Neural cell (in vitro differentiated cells): Measurements from ENCODE around the gene PTGER1. TPM values are rescaled to one million over a fixed set of nuclear protein-coding genes. Genes with fewer than 3 reads are reported as not detected.

ENCODE experiments used
- H2AFZ ChIP-seq: fragments of 200-600, 300-800 bp; sonication (generic), shearing (Covaris generic); 2 replicates; pipeline ENCODE4 v1.6.0; 2014; ENCODE audit warnings: low read depth, mild to moderate bottlenecking, antibody characterized with exemption, low read length, moderate library complexity
- H3F3A ChIP-seq: fragments of 200-600 bp; shearing (Covaris generic); 2 replicates; pipeline ENCODE4 v1.6.1; 2016; ENCODE audit warnings: mild to moderate bottlenecking, moderate library complexity, mixed read lengths, antibody characterized with exemption, low read length; ENCODE audit not compliant: insufficient read depth, poor library complexity, severe bottlenecking
- H3K27ac ChIP-seq: fragments of 200-600, 300-800 bp; sonication (generic), shearing (Covaris generic); 2 replicates; pipeline ENCODE4 v1.5.1; 2014; ENCODE audit warnings: mild to moderate bottlenecking, low read length, moderate library complexity
- H3K27me3 ChIP-seq: fragments of 300-800, 200-600 bp; sonication (generic), shearing (Covaris generic); 2 replicates; pipeline ENCODE4 v1.6.0; 2014; ENCODE audit warnings: mild to moderate bottlenecking, low read depth, low read length, moderate library complexity; ENCODE audit not compliant: insufficient read depth
- H3K36me3 ChIP-seq: fragments of 300-800, 200-600 bp; sonication (generic), shearing (Covaris generic); 2 replicates; pipeline ENCODE4 v1.5.1; 2014; ENCODE audit warnings: mild to moderate bottlenecking, antibody characterized with exemption, low read length, moderate library complexity; ENCODE audit not compliant: insufficient read depth
- H3K4me2 ChIP-seq: fragments of 300-800, 200-600 bp; sonication (generic), shearing (Covaris generic); 2 replicates; pipeline ENCODE4 v1.6.0; 2014; ENCODE audit warnings: mild to moderate bottlenecking, low read length
- H3K4me3 ChIP-seq: fragments of 300-800, 200-600 bp; sonication (generic), shearing (Covaris generic); 2 replicates; pipeline ENCODE4 v1.5.1; 2014; ENCODE audit warnings: mild to moderate bottlenecking, low read length, moderate library complexity
- H3K79me2 ChIP-seq: fragments of 200-600 bp; shearing (Covaris generic); replicated peaks from 2 replicates; pipeline ENCODE4 v1.6.0; 2014; ENCODE audit warnings: mild to moderate bottlenecking, low read length, moderate library complexity; ENCODE audit not compliant: insufficient read depth
- H3K9ac ChIP-seq: fragments of 300-800, 200-600 bp; sonication (generic), shearing (Covaris generic); 2 replicates; pipeline ENCODE4 v1.6.1; 2016; ENCODE audit warnings: mild to moderate bottlenecking, low read length, mixed read lengths
- H3K9me2 ChIP-seq: fragments of 200-600 bp; shearing (Covaris generic); 2 replicates; pipeline ENCODE4 v1.6.1; 2016; ENCODE audit warnings: mild to moderate bottlenecking, low read length, mixed read lengths; ENCODE audit not compliant: insufficient read depth
- H3K9me3 ChIP-seq: fragments of 200-600, 300-800 bp; sonication (generic), shearing (Covaris generic); 2 replicates; pipeline ENCODE4 v1.6.1; 2016; ENCODE audit warnings: mild to moderate bottlenecking, mixed run types, low read length, moderate library complexity, mixed read lengths
- H4K20me1 ChIP-seq: fragments of 200-600 bp; shearing (Covaris generic); 2 replicates; pipeline ENCODE4 v1.6.1; 2016; ENCODE audit warnings: mild to moderate bottlenecking, mixed run types; ENCODE audit not compliant: insufficient read depth
- EP300 ChIP-seq: fragments of 450-650 bp; conservative IDR thresholded peaks from 2 replicates; pipeline ENCODE4 v1.6.1; 2014; ENCODE audit warnings: antibody characterized with exemption, mild to moderate bottlenecking, moderate library complexity; ENCODE audit not compliant: poor library complexity, severe bottlenecking
- MXI1 ChIP-seq: fragments of 450-650 bp; conservative IDR thresholded peaks from 2 replicates; pipeline ENCODE4 v1.6.1; 2014; ENCODE audit warnings: antibody characterized with exemption, mild to moderate bottlenecking; ENCODE audit not compliant: poor library complexity, severe bottlenecking
- POLR2AphosphoS5 ChIP-seq: IDR thresholded peaks from 2 replicates; pipeline ENCODE4 v1.6.1; 2012
- RAD21 ChIP-seq: fragments of 450-650 bp; conservative IDR thresholded peaks from 2 replicates; pipeline ENCODE4 v1.6.1; 2014; ENCODE audit warnings: antibody characterized with exemption, mild to moderate bottlenecking, moderate library complexity
- TAF1 ChIP-seq: IDR thresholded peaks from 2 replicates; pipeline ENCODE4 v1.6.1; 2012; ENCODE audit warnings: low read depth
- polyA plus RNA-seq: library from polyadenylated mRNA; depleted of rRNA; stranded (reverse); fragments of >200 nt; gene quantifications from 2 replicates; pipeline ENCODE4 v1.2.3, GENCODE V29; 2014
- TF ChIP-seq, protein P1 (sequence below): fragments of 450-650 bp; IDR thresholded peaks from 2 replicates; pipeline ENCODE4 v1.5.1; 2014; ENCODE audit warnings: antibody characterized with exemption, mild to moderate bottlenecking, moderate library complexity; ENCODE audit not compliant: poor library complexity, severe bottlenecking

Gene PTGER1
- polyA plus RNA-seq, 1 donor from 2014 or later: not detected

- Histone ChIP-seq H3K9me3 (no peaks in the 10 kb centered on the region), H3K9me2 (no peaks in the 10 kb centered on the region), H2AFZ (peak overlapping the region; percentile 49), H3K27ac (peak overlapping the region; percentile 57), H3K4me2 (peak overlapping the region; percentile 78), H4K20me1 (no peaks in the 10 kb centered on the region), H3K36me3 (no peaks in the 10 kb centered on the region), H3K27me3 (no peaks in the 10 kb centered on the region), H3K4me3 (peak overlapping the region; percentile 79), H3F3A (no peaks in the 10 kb centered on the region), H3K9ac (peak overlapping the region; percentile 78), H3K79me2 (peaks cover 8% of the 10 kb centered on the region)
- TF ChIP-seq EP300: peak; percentile 9
- TF ChIP-seq RAD21: no peak
- peak; percentile 20 for TF ChIP-seq MXI1
- TF ChIP-seq, protein P1, sequence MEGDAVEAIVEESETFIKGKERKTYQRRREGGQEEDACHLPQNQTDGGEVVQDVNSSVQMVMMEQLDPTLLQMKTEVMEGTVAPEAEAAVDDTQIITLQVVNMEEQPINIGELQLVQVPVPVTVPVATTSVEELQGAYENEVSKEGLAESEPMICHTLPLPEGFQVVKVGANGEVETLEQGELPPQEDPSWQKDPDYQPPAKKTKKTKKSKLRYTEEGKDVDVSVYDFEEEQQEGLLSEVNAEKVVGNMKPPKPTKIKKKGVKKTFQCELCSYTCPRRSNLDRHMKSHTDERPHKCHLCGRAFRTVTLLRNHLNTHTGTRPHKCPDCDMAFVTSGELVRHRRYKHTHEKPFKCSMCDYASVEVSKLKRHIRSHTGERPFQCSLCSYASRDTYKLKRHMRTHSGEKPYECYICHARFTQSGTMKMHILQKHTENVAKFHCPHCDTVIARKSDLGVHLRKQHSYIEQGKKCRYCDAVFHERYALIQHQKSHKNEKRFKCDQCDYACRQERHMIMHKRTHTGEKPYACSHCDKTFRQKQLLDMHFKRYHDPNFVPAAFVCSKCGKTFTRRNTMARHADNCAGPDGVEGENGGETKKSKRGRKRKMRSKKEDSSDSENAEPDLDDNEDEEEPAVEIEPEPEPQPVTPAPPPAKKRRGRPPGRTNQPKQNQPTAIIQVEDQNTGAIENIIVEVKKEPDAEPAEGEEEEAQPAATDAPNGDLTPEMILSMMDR: peak; percentile 50
- TF ChIP-seq TAF1: no peak
These were observed 41.3 kb downstream of the PTGER1 start for GRCh38 chr19:14433554-14434501.

DNA sequence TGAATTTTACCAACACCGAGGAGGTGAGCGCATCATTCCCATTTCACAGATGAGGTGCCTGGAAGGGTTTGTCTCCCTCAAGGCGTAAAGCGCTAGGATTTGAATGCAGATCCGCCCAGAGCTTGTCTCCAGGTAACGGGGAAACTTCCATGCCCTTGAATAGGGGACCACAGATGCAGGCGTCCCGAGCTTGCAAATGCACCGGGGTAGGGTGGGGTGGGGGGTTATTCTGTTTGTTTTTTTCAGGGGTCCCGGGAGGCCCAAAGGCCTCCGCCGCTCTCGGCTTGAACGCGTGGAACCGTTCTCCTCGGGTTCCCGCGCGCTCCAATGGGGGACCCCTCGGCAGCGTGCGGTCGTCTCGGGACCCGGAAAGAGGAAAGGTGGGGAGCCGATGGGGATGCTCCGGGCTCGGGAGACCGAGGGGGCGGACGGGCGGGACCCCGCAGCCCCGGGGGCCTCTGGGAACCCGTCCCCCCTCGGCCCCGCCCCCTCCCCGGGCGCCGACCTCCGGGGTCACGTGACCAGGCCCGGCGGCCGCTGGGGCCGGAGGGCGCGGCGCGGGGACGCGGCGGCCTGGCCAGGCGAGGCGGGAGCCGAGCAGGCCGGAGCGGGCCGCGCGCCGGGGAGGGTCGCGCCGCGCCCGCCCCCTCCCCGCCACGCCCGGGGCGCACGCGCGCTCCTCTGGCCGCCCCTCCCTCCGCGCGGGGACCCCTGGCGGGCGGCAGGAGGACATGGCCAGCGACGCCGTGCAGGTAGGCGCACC, 42.2 kb downstream of the PTGER1 start, which contains the start of gene PKN1:
Gene PKN1, plus strand, starts transcription at position 516 of the 763 bp plus-strand sequence. Its CDS starts 216 bp downstream, at position 732.
- Histone ChIP-seq H3F3A (no peaks in the 10 kb centered on the region), H3K4me2 (peak within 1 kb of the TSS; percentile 78), H3K9me2 (no peaks in the 10 kb centered on the region), H3K4me3 (peak within 1 kb of the TSS; percentile 79), H3K27ac (peak within 1 kb of the TSS; percentile 57), H3K9me3 (no peaks in the 10 kb centered on the region), H2AFZ (peak within 1 kb of the TSS; percentile 60), H3K9ac (peak within 1 kb of the TSS; percentile 78), H3K79me2 (peaks cover 8% of the 10 kb centered on the region), H3K27me3 (no peaks in the 10 kb centered on the region), H4K20me1 (no peaks in the 10 kb centered on the region), H3K36me3 (no peaks in the 10 kb centered on the region)
- TF ChIP-seq POLR2AphosphoS5 (no peak), MXI1 (peak; percentile 52)

DNA sequence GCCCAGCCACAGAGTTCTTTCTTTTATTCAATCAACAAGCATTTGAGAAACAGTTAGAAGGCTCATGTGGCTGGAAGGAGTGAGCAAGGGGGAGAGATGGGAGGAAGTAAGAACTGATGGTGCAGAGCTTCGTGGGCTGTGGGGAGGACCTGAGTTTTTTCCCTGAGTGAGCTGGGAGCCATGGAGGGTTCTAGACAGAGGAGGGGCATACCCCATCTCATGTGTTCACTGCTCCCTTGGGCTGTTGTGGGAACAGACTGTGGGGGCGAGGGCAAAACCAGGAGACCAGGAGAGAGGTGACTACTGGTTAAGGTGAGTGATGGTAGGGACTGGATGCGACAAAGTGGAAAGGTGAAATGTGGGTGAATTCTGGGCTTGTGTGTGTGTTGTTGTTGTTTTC, 44.4 kb downstream of the PTGER1 start:
- H3K27ac ChIP-seq: no peak overlapping the region
- H3K4me2 ChIP-seq: no peak overlapping the region
- H3F3A ChIP-seq: no peaks in the 10 kb centered on the region
- no peaks in the 10 kb centered on the region for H3K9me2 ChIP-seq
- no peak overlapping the region for H2AFZ ChIP-seq
- H3K36me3 ChIP-seq: no peaks in the 10 kb centered on the region
- no peaks in the 10 kb centered on the region for H3K27me3 ChIP-seq
- H4K20me1 ChIP-seq: no peaks in the 10 kb centered on the region
- TF ChIP-seq EP300: no peak
- no peak for TF ChIP-seq POLR2AphosphoS5
- TF ChIP-seq MXI1: no peak
- no peak overlapping the region for H3K9ac ChIP-seq
- H3K79me2 ChIP-seq: peaks cover 3% of the 10 kb centered on the region
- no peaks in the 10 kb centered on the region for H3K9me3 ChIP-seq
- H3K4me3 ChIP-seq: no peak overlapping the region
